MV-4-11 (cell line): Measurements from ENCODE around the gene FBXL7.

Experiments used
- DNase-seq: peaks from one replicate; lab custom pipeline; 2025; lab: John Stamatoyannopoulos, UW

Gene FBXL7

GRCh38 chr5:15545082-15545481 lies 45.1 kb downstream of the FBXL7 start:
- DNase-seq, result no peak

DNA sequence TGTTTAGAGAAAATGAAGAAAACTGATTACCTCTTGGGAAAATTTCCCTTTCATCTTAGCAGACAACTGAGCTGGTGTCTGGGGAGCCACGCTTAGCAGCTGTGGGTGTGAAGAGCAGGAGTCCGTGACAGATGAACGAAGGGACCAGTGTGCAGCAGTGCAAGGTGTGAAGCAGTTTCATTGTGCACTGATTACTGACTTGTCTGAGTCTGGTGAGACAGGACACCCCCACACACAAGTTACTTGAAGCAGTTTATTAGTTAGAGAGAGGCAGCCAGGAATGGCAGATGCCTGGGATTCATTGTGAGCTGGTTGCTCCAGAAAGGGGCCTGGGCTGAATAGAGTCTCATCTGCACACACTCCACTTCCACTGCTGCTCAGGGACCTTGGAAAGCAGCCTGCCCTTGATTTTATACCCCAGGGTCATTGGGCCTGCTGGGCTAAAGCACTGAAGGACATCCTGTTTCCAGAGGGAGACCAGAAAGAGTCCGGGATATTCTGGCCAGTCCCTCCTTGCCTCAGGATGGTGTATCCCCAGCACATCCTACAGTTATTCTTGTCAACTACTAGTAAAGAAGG lies 47.4 kb downstream of the FBXL7 start:
- DNase-seq, result no peak

DNA sequence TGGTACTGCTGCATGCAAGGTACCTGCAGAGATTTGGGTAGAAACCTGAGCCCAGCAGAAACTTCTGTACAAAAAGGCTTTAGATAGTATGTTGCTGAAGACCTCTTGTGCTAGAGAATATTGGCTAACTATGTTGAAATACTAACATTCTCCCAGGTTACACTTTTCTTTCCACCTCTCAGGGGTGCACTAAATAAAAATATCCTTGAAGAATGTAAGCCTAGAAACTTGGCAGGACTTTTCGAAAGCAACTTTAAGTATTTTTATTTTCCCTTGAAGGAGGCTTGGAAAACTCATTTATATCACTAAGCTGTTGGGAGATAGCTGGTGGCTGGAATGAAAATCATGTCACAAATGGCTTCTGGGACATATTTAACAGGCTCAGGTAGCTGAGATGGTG lies 50.0 kb downstream of the FBXL7 start:
- no peak for DNase-seq

GRCh38 chr5:15550502-15551112 lies 50.6 kb downstream of the FBXL7 start:
- DNase-seq, result no peak

GRCh38 chr5:15551113-15551504 lies 51.1 kb downstream of the FBXL7 start:
- DNase-seq, result no peak

DNA sequence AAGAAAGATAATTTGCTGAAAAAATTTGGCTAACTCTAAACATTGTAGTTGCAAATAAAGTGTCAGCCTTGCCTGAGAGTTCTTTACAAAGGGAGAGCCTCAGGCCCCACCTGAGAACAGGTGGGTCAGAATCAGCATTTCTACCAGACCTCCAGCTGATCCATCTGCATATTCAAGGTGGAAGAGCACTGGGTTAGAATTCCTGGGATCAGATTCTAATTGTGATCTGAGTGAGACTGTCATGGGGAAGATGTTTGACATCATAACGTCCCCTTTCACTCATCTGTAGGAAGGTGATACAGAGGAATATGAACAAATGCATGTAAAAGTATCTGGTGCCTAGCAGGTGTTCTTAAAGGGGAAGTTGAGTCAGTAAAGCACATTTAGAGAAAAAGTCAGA lies 54.6 kb downstream of the FBXL7 start:
- DNase-seq, result no peak

- no peak for DNase-seq
These were observed 55.2 kb downstream of the FBXL7 start for GRCh38 chr5:15555176-15555575.

GRCh38 chr5:15558240-15558639 lies 58.3 kb downstream of the FBXL7 start:
- DNase-seq, result no peak

GRCh38 chr5:15558681-15559080 lies 58.7 kb downstream of the FBXL7 start:
- DNase-seq, result no peak

DNA sequence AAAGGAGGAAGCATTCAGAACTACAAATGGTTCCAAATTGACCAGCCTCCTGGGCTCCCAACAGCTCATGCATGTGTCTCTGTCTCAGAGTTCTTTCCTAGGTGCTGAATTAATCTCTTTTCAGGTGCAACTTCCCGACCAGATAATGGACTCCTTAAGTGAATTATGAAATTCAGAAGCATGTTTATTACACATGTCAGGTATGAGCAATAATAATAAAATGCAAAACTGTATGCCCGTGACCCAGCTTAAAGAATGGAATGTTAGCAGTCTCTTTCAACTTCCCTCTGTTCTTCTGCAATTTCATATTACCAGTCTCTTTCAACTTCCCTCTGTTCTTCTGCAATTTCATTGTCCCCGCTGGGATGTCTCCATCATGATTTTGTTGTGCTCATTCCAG lies 60.4 kb downstream of the FBXL7 start:
- no peak for DNase-seq

- DNase-seq, result no peak
These were observed 64.5 kb downstream of the FBXL7 start for GRCh38 chr5:15564523-15564922.

DNA sequence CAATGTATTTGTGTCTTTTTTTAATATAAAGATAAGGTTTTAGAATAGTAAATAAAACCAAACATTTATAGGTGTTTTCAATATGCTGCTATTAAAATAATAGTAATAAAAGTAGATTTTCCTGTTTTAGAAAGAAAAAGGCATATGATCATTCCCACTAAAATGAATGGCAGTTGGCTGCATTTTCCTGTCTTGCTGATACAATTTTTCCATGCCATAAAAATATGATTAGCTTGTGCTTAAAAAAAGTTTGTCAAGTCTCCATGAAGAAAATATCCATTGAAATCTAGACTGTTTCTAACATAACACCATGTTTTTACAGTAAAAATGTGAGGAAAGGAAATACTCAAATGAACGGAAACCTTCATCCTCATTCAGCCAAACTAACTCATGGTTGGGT lies 65.0 kb downstream of the FBXL7 start:
- DNase-seq, result no peak

- no peak for DNase-seq
These were observed 66.3 kb downstream of the FBXL7 start for GRCh38 chr5:15566306-15566705.

GRCh38 chr5:15566789-15567188 lies 66.8 kb downstream of the FBXL7 start:
- no peak for DNase-seq

DNA sequence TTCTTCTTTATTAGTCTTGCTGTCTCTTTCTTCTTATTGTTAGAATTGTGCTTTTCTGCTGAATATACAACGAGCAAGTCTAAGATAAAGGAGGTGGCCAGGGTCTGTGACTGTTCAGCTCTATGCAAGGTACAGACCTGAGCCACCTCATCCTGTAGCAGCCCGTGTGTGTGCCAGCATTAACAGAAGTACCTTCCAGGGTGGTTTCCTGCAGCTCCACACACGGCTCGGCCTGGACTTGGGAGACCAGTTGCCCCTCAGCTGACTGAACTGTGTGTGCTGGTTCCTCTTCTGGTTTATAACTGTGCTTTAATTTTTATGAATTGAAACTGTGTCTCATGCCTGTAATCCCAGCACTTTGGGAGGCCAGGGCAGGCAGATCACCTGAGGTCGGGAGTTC lies 70.5 kb downstream of the FBXL7 start:
- no peak for DNase-seq

DNA sequence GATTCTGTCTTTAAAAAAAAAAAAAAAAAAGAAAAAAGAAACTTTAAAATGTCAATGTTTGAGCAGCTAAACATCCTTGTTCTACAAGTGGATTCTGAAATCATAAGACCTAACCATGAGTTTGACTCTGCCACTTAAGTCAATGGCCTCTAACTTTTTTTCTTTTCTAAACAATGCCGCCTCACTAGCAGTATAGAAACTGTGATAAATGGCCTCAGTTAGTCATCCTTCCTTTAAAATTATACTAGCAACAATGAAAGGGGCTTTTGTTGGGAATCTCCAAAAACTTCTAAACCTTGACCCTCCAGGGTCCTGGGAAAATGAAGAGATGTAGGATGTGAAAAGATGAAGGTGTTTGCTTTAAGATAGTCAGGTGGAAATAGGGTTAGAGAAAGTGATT lies 71.1 kb downstream of the FBXL7 start:
- DNase-seq, result no peak

DNA sequence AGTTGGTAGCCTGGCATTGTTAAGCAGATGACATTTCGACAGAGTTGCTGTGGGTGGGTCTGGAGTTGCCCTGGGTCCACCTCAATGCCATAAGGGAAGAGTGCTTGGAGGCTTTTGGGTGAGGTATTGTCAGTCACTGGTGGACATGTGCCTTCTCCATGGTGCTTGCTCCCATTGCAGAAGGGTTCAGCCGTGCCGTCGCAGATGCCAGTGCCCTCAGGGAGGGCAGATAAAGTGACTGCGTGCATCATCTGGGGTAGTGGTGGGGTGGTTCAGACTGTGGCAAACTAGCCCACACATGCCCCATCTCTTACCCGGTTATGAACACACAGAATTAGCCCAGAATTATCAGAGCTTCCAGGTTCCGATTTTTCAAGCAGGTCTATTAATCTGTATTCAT lies 71.6 kb downstream of the FBXL7 start:
- no peak for DNase-seq

DNA sequence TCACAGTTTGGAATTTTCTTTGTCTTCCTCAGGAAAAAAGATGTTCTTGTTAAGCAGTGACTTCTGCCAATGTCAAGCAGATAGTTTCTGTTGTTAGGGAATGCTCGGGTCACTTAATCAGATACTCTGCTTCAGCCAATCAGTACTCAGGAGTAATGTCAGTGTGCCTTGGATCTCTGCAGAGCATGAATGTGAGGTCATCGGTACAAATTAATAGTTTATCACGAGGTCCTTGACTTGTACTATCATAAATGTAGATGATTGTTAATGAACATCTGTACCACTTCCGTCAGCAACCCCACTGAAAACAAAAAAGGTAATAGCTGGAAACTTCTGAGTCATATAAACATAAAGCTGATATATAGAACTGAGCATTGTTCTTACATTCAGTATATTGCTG lies 73.6 kb downstream of the FBXL7 start:
- DNase-seq, result no peak

GRCh38 chr5:15574128-15574527 lies 74.1 kb downstream of the FBXL7 start:
- no peak for DNase-seq

GRCh38 chr5:15574806-15575325 lies 74.9 kb downstream of the FBXL7 start:
- no peak for DNase-seq

- DNase-seq, result no peak
These were observed 75.7 kb downstream of the FBXL7 start for GRCh38 chr5:15575666-15576065.

DNA sequence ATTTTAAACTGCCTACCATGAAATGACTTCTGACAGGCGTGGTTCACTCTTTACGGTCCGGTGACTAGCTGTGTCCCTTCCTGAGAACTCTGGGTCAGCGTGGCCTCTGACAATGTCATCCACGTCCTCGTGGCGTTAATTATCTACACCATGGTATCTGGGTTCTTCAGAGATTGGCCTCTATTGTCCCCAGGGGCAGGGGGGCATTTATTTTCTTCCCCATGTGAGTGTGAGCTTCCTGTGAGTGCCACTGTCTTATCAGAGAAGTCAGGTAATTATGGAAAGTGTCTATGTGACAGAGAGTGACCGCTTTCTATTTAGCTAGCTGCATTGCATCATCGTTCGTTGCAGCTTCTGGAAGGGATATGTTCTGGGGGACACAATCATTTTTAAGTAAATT lies 77.2 kb downstream of the FBXL7 start:
- DNase-seq, result no peak

- no peak for DNase-seq
These were observed 77.9 kb downstream of the FBXL7 start for GRCh38 chr5:15577831-15578230.
